Heart left ventricle (tissue), 13 donors: ENCODE results near the gene ULK4.

Source experiments
- POLR2A ChIP-seq, 2 donors: fragments of 450-650 bp; IDR thresholded peaks; one replicate each; pipeline ENCODE4 v1.6.1; 2017; ENCODE audit warnings: antibody characterized with exemption in 2 of 2, mild to moderate bottlenecking in 2 of 2, moderate library complexity in 2 of 2
- TF ChIP-seq, protein P1 (sequence below), 12 donors: fragments of 200-600 bp; sonication (generic) in 4 of 12; IDR thresholded peaks; one replicate each; pipeline versions ENCODE4 v1.5.0 to v1.8.0; 2018 to 2022; ENCODE audit warnings: antibody characterized with exemption in 12 of 12, mild to moderate bottlenecking in 5 of 12
- donor health status: ischemic (EF 13 %, LVEDD 7.1; RV severe dilation, severe dysfunction).
- donor health status: DM: no; HTN: yes; CAD: no.
- donor health status: DM: no; HTN: no; CAD: no.
- donor health status: ischemic (EF 25% LVEDD 6.9; RV normal size, moderate dysfunction).
- donor health status: ischemic (EF 25% LVEDD 5.7; RV mildly dilated, moderate dysfunction).
- donor health status: ischemic (EF 35%, LVEDD 5.7; RV mildly dilated, moderate dysfunction).
- donor health status: nonischemic (EF 11% LVEDD 7.7; RV severe dilation, severe dysfunction).
- donor health status: DM: yes; HTN: yes; CAD: no.
- donor health status: PGD.
- donor health status: ischemic (EF 29% LVEDD 5.4; RV normal size, mild dysfunction).
- donor health status: nonischemic (EF 23%, LVEDD 6.1; RV moderate dilation, normal function).

DNA sequence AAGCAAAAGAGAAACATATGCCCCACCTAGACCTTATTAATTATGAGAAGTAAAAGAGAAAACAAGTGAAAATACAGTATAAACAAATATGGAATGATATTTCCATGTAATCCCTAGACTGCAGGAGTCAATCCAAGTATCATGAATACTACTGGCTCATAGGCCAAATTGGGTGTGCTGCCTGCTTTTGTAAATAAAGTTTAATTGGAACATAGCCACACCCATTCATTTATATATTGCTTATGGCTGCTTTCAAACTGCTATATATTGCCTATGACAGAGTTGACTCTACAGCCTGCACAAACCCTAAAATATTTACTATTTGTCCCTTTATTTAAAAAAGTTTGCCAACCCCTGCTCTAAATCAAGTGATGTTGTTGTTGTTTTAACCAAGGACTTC lies 5.3 kb downstream of the ULK4 start:
- TF ChIP-seq, protein P1, sequence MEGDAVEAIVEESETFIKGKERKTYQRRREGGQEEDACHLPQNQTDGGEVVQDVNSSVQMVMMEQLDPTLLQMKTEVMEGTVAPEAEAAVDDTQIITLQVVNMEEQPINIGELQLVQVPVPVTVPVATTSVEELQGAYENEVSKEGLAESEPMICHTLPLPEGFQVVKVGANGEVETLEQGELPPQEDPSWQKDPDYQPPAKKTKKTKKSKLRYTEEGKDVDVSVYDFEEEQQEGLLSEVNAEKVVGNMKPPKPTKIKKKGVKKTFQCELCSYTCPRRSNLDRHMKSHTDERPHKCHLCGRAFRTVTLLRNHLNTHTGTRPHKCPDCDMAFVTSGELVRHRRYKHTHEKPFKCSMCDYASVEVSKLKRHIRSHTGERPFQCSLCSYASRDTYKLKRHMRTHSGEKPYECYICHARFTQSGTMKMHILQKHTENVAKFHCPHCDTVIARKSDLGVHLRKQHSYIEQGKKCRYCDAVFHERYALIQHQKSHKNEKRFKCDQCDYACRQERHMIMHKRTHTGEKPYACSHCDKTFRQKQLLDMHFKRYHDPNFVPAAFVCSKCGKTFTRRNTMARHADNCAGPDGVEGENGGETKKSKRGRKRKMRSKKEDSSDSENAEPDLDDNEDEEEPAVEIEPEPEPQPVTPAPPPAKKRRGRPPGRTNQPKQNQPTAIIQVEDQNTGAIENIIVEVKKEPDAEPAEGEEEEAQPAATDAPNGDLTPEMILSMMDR (IDR thresholded peaks at IDR 0.05) = no peak
- TF ChIP-seq POLR2A (IDR thresholded peaks at IDR 0.05) = no peak
